GM12878 (cell line): ENCODE measurements around the gene PREX1. TPM values are rescaled to one million over a fixed set of nuclear protein-coding genes. Genes with fewer than 3 reads are reported as not detected.

Experiments used
- ATAC-seq: fragments of 200-7000 bp; cut with Tn5 transposase; 3 replicates; pipeline ENCODE4 v1.9.1; 2020; ENCODE audit warnings: mild to moderate bottlenecking, moderate library complexity
- BruUV-seq: library from RNA; stranded (reverse); fragments of 400-500 nt; replicated peaks from 2 replicates; lab custom pipeline; 2021; lab: Mats Ljungman, UMichigan
- CTCF ChIA-PET: fragments of 300-600 bp; sonication (Branson Sonifier 250); formaldehyde crosslinking; extraction: SDS; loops from one replicate; lab custom pipeline; 2021; ENCODE audit warnings: inconsistent platforms; lab: Yijun Ruan, JAX
- POLR2A ChIA-PET: fragments of 350-600 bp; formaldehyde crosslinking; extraction: SDS; loops from one replicate; lab custom pipeline; 2021; ENCODE audit warnings: inconsistent platforms; lab: Charles Lee
- RAD21 ChIA-PET: fragments of 300-600 bp; sonication (Branson Sonifier 250); formaldehyde crosslinking; loops from one replicate; lab custom pipeline; 2023; ENCODE audit warnings: antibody characterized with exemption; ENCODE audit not compliant: unreplicated experiment; lab: Charles Lee
- SMC1A ChIA-PET: fragments of 300-600 bp; sonication (Branson Sonifier 250); formaldehyde crosslinking; loops from one replicate; lab custom pipeline; 2023; ENCODE audit not compliant: unreplicated experiment, uncharacterized antibody; lab: Charles Lee
- DNase-seq: peaks from one replicate; pipeline ENCODE4 v3.0.0-alpha.2; 2011; ENCODE audit warnings: low read depth, low spot score
- FAIRE-seq: peaks from 3 replicates; lab custom pipeline; 2011; peaks lifted over from hg19 to GRCh38; lab: Jason Lieb, UNC
- H2AFZ ChIP-seq: 2 replicates; pipeline ENCODE4 v1.6.0; 2011; ENCODE audit warnings: low read depth, low read length, control low read depth; ENCODE audit not compliant: control insufficient read depth
- H3K27ac ChIP-seq: 2 replicates; pipeline ENCODE4 v1.5.1; 2011; ENCODE audit warnings: control low read depth; ENCODE audit not compliant: control insufficient read depth, insufficient read depth
- H3K27me3 ChIP-seq, 2 experiments: replicated peaks in 1 of 2; 2 replicates each; pipeline versions ENCODE4 v1.6.0 to v1.6.1; 2011; ENCODE audit warnings: low read length in 1 of 2; ENCODE audit not compliant: control insufficient read depth in 2 of 2, insufficient read depth in 2 of 2
- H3K36me3 ChIP-seq, 2 experiments: 2 replicates each; pipeline ENCODE4 v1.5.1; 2011; ENCODE audit warnings: low read length in 1 of 2; ENCODE audit not compliant: control insufficient read depth in 2 of 2, insufficient read depth in 2 of 2
- H3K4me1 ChIP-seq: 2 replicates; pipeline ENCODE4 v1.6.1; 2011; ENCODE audit warnings: mild to moderate bottlenecking, low read length, moderate library complexity, mixed read lengths; ENCODE audit not compliant: control insufficient read depth, insufficient read depth
- H3K4me2 ChIP-seq: 2 replicates; pipeline ENCODE4 v1.6.0; 2011; ENCODE audit warnings: control low read depth; ENCODE audit not compliant: control insufficient read depth, insufficient read depth
- H3K4me3 ChIP-seq: fragments of 200-600 bp; sonication (generic); 2 replicates; pipeline ENCODE4 v1.5.1; 2016
- H3K79me2 ChIP-seq: 2 replicates; pipeline ENCODE4 v1.6.0; 2011; ENCODE audit warnings: low read length; ENCODE audit not compliant: control insufficient read depth, insufficient read depth
- H3K9ac ChIP-seq: 2 replicates; pipeline ENCODE4 v1.8.0; 2011; ENCODE audit warnings: low read length, control low read depth, mixed read lengths; ENCODE audit not compliant: control insufficient read depth, insufficient read depth
- H3K9me3 ChIP-seq: replicated peaks from 3 replicates; pipeline ENCODE4 v1.5.1; 2011; ENCODE audit warnings: mild to moderate bottlenecking, low read length; ENCODE audit not compliant: control insufficient read depth, insufficient read depth
- H4K20me1 ChIP-seq: 2 replicates; pipeline ENCODE4 v1.6.0; 2011; ENCODE audit not compliant: control insufficient read depth, insufficient read depth
- BCLAF1 ChIP-seq: fragments of 450-650 bp; IDR thresholded peaks from 2 replicates; pipeline ENCODE4 v1.6.1; 2017; ENCODE audit warnings: antibody characterized with exemption, mild to moderate bottlenecking, moderate library complexity
- DPF2 ChIP-seq: fragments of 450-650 bp; IDR thresholded peaks from 2 replicates; pipeline ENCODE4 v1.6.1; 2017; ENCODE audit warnings: mild to moderate bottlenecking
- IRF5 ChIP-seq: fragments of 450-650 bp; IDR thresholded peaks from 2 replicates; pipeline ENCODE4 v1.6.1; 2017; ENCODE audit warnings: borderline replicate concordance
- MEF2B ChIP-seq: fragments of 450-650 bp; IDR thresholded peaks from 2 replicates; pipeline ENCODE4 v1.6.1; 2018; ENCODE audit warnings: mild to moderate bottlenecking, moderate library complexity; ENCODE audit not compliant: partially characterized antibody, poor library complexity, severe bottlenecking
- RB1 ChIP-seq: fragments of 450-650 bp; formaldehyde crosslinking; IDR thresholded peaks from 2 replicates; pipeline ENCODE4 v1.6.1; 2017; ENCODE audit warnings: mild to moderate bottlenecking, borderline replicate concordance
- REST ChIP-seq: IDR thresholded peaks from 2 replicates; pipeline ENCODE4 v1.6.1; 2012; ENCODE audit warnings: mild to moderate bottlenecking, low read depth, low read length
- TARDBP ChIP-seq: IDR thresholded peaks from 2 replicates; pipeline ENCODE4 v1.6.1; 2016; ENCODE audit warnings: borderline replicate concordance
- WGBS: methylation state at CpG from one replicate; pipeline ENCODE4 v1.1.6; 2016; ENCODE audit warnings: low lambda C conversion rate; ENCODE audit not compliant: insufficient replicate concordance, insufficient coverage; ENCODE audit errors: missing lambda C conversion rate; 5-methylcytosine and 5-hydroxymethylcytosine counted together
- in situ Hi-C: fragments of 300-500 bp; cut with MboI; formaldehyde crosslinking; loops from 9 replicates; pipeline ENCODE4 v1.14.3; 2018; ENCODE audit warnings: mixed read lengths
- intact Hi-C: fragments of 100-400 bp; cut with micrococcal nuclease; formaldehyde crosslinking; loops from one replicate; pipeline ENCODE4 v1.14.2; 2022; ENCODE audit not compliant: unreplicated experiment
- polyA plus RNA-seq, 11 experiments: library from polyadenylated mRNA; depleted of rRNA in 4 of 11; unstranded in 6 of 11; stranded (reverse) in 5 of 11; fragments of >200 nt; fragmentation: Nextera tagmentation in 4 of 11; fragmentation: Illumina TruSeq in 1 of 11; extraction: Ambion mirVana in 4 of 11; extraction: Trizol in 1 of 11; gene quantifications; 1 replicate in 1 of 11; 2 replicates in 10 of 11; pipeline versions ENCODE4 v1.2.1 to v1.2.3, GENCODE V29; 2011 to 2016; ENCODE audit warnings: inconsistent platforms in 2 of 11, missing spikeins in 2 of 11, low read depth in 1 of 11
- total RNA-seq, 4 experiments: library from RNA; depleted of rRNA in 3 of 4; stranded (reverse); fragments of >200 nt in 3 of 4; fragmentation: Illumina TruSeq in 1 of 4; extraction: Trizol in 1 of 4; gene quantifications; 2 replicates each; pipeline versions ENCODE4 v1.2.1 to v1.2.3, GENCODE V29; 2013 to 2021
- TF ChIP-seq, protein P1 (sequence below): IDR thresholded peaks from 2 replicates; pipeline ENCODE4 v1.6.1; 2012; ENCODE audit warnings: low read depth, low read length, improper control_type of control experiment
- TF ChIP-seq, protein P2 (sequence below): fragments of 450-650 bp; IDR thresholded peaks from 2 replicates; pipeline ENCODE4 v1.6.1; 2017; ENCODE audit warnings: mild to moderate bottlenecking

The PREX1 gene
- total and polyA plus RNA-seq, 10 of the 15 experiments (the other 5 are each of a cell fraction or from before 2014, with no cell fraction given), result 2.6 to 114 (median 38.9) TPM

GRCh38 chr20:48632017-48632824 lies 195.6 kb downstream of the PREX1 start:
- no peak for FAIRE-seq
- DNase-seq, result no peak

More at GRCh38 chr20:48632017-48632824, 195.6 kb downstream of the PREX1 start:
- H3K36me3 ChIP-seq, result peaks cover 20 to 30% of the 10 kb centered on the region in 2 experiments; a peak in 3 of 4 replicates
- no peak overlapping the region for H3K27ac ChIP-seq
- H3K9me3 ChIP-seq, result no peaks in the 10 kb centered on the region
- in situ Hi-C loops (no loop called here), intact Hi-C loops (no loop called here)
- no peaks in the 10 kb centered on the region for H3K27me3 ChIP-seq
- TF ChIP-seq MEF2B (no peak), RB1 (no peak), REST (no peak), TARDBP (no peak), BCLAF1 (no peak), DPF2 (no peak), IRF5 (no peak)
- TF ChIP-seq, protein P1, sequence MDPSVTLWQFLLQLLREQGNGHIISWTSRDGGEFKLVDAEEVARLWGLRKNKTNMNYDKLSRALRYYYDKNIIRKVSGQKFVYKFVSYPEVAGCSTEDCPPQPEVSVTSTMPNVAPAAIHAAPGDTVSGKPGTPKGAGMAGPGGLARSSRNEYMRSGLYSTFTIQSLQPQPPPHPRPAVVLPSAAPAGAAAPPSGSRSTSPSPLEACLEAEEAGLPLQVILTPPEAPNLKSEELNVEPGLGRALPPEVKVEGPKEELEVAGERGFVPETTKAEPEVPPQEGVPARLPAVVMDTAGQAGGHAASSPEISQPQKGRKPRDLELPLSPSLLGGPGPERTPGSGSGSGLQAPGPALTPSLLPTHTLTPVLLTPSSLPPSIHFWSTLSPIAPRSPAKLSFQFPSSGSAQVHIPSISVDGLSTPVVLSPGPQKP, result no peak
- TF ChIP-seq, protein P2, sequence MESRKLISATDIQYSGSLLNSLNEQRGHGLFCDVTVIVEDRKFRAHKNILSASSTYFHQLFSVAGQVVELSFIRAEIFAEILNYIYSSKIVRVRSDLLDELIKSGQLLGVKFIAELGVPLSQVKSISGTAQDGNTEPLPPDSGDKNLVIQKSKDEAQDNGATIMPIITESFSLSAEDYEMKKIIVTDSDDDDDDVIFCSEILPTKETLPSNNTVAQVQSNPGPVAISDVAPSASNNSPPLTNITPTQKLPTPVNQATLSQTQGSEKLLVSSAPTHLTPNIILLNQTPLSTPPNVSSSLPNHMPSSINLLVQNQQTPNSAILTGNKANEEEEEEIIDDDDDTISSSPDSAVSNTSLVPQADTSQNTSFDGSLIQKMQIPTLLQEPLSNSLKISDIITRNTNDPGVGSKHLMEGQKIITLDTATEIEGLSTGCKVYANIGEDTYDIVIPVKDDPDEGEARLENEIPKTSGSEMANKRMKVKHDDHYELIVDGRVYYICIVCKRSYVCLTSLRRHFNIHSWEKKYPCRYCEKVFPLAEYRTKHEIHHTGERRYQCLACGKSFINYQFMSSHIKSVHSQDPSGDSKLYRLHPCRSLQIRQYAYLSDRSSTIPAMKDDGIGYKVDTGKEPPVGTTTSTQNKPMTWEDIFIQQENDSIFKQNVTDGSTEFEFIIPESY, result no peak
- SMC1A ChIA-PET, result no interaction called here
- H3K79me2 ChIP-seq, result no peaks in the 10 kb centered on the region
- H4K20me1 ChIP-seq, result no peaks in the 10 kb centered on the region; the same call in 1 of the 2 replicates
- no peaks in the 10 kb centered on the region for H3K4me1 ChIP-seq
- H3K9ac ChIP-seq, result no peak overlapping the region
- CTCF ChIA-PET, result interaction anchor here (1.4 kb wide), 1 partner anchor 12 kb away, joined by 3 read pairs; no protein-coding TSS in a partner anchor
- ATAC-seq, result no peak
- WGBS, result 81% methylated on average over 27 of the region's 29 CpGs
- RAD21 ChIA-PET, result no interaction called here
- H2AFZ ChIP-seq, result no peak overlapping the region
- no peak overlapping the region for H3K4me2 ChIP-seq
- no TSS peak for BruUV-seq
- no peak overlapping the region for H3K4me3 ChIP-seq
- POLR2A ChIA-PET, result no interaction called here
